ENCODE measurements around the gene MMD2.

DNA sequence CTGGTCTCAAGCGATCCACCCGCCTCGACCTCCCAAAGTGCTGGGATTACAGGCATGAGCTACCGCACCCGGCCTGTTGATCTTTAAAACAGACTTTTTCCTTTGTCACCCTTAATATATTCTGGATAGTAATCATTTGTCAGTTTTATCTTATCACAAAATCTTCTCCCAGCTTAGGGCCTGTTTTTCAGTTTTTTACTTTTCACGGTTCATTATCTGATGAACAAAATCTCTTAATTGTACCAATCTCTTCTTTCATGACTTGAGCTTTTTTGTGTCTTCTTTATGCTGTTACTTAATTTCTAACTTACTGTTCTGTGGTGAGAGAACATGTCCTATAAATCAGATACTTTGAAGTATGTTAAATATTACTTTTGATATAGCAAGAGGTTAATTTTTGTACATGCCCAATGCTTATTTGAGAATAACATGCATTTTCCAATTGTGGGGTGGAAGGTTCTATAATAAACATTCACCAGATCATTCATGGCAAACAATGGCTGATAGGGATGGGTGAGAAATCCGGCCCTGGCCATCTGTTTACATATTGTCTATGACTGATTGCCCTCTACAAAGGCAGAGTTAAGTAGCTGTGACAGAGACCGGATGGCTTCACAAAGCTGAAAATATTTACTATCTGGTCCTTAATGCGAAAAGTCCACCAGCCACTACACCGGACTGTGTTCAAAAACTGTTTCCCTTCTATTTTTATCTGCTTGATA lies 102.5 kb downstream of the MMD2 start:
- TF ChIP-seq, protein P1, sequence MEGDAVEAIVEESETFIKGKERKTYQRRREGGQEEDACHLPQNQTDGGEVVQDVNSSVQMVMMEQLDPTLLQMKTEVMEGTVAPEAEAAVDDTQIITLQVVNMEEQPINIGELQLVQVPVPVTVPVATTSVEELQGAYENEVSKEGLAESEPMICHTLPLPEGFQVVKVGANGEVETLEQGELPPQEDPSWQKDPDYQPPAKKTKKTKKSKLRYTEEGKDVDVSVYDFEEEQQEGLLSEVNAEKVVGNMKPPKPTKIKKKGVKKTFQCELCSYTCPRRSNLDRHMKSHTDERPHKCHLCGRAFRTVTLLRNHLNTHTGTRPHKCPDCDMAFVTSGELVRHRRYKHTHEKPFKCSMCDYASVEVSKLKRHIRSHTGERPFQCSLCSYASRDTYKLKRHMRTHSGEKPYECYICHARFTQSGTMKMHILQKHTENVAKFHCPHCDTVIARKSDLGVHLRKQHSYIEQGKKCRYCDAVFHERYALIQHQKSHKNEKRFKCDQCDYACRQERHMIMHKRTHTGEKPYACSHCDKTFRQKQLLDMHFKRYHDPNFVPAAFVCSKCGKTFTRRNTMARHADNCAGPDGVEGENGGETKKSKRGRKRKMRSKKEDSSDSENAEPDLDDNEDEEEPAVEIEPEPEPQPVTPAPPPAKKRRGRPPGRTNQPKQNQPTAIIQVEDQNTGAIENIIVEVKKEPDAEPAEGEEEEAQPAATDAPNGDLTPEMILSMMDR (IDR thresholded peaks at IDR 0.05; ENCODE audit: low read length) = no peak
- no peak for TF ChIP-seq EZH2 (IDR thresholded peaks at IDR 0.05; ENCODE audit: borderline replicate concordance, low read length)
